Thyroid gland (tissue), 4 donors: ENCODE results near the gene WDR55.

Source experiments
- CTCF ChIP-seq, 6 experiments: fragments of 200-600 bp in 3 of 6; fragments of 450-650 bp in 3 of 6; sonication (generic) in 3 of 6; IDR thresholded peaks; one replicate each; pipeline ENCODE4 v1.5.1; 2016 to 2019; ENCODE audit warnings: antibody characterized with exemption in 6 of 6, mild to moderate bottlenecking in 2 of 6, inconsistent platforms in 1 of 6, moderate library complexity in 1 of 6
- POLR2A ChIP-seq, 2 donors: fragments of 450-650 bp; IDR thresholded peaks; one replicate each; pipeline ENCODE4 v1.6.1; 2017; ENCODE audit warnings: antibody characterized with exemption in 2 of 2, mild to moderate bottlenecking in 2 of 2, moderate library complexity in 1 of 2

GRCh38 chr5:140641716-140642115 is 23.0 kb upstream of the WDR55 start:
- no peak for TF ChIP-seq POLR2A (IDR thresholded peaks at IDR 0.05)
- TF ChIP-seq CTCF (IDR thresholded peaks at IDR 0.05): no peak
